Measurements from ENCODE around the gene ADAP1. TPM values are rescaled to one million over a fixed set of nuclear protein-coding genes. Genes with fewer than 3 reads are reported as not detected.
A peak's percentile ranks its signal among the peaks of the same experiment; 100 is the strongest.

ADAP1 gene
- total RNA-seq, 1 experiment from 2014 or later: 77.6 TPM

GRCh38 chr7:901388-902154 lies 52.9 kb downstream of the ADAP1 start:
- BruUV-seq (replicated peaks): no TSS peak
- H3K27me3 Mint-ChIP-seq (ENCODE audit: insufficient read depth, unreplicated experiment): no peaks in the 10 kb centered on the region
- POLR2A ChIA-PET: interaction anchor here (0.6 kb wide), 1 partner anchor 56 kb away, joined by 4 read pairs; no protein-coding TSS in a partner anchor
- Histone ChIP-seq H3K36me3 (ENCODE audit: control insufficient read depth, insufficient read depth, low read length) (no peaks in the 10 kb centered on the region; the same call in 1 of the 2 replicates), H3K4me3 (ENCODE audit: low read depth, low read length) (no peak overlapping the region), H3K4me1 (no peaks in the 10 kb centered on the region), H3K9me3 (no peaks in the 10 kb centered on the region), H3K27me3 (replicated peaks; ENCODE audit: control insufficient read depth, insufficient read depth, low read length) (no peaks in the 10 kb centered on the region)
- H3K9me3 Mint-ChIP-seq (ENCODE audit: unreplicated experiment): no peaks in the 10 kb centered on the region
- intact Hi-C loops (cut with micrococcal nuclease; ENCODE audit: unreplicated experiment): no loop called here
- peak; percentile 73 to 85 for DNase-seq
- H3K27ac Mint-ChIP-seq (ENCODE audit: unreplicated experiment): no peak overlapping the region
- H3K4me1 Mint-ChIP-seq (ENCODE audit: low read depth, unreplicated experiment): no peaks in the 10 kb centered on the region
- no peak for TF ChIP-seq CTCF (IDR thresholded peaks at IDR 0.05; ENCODE audit: insufficient read depth in 1 of 2, low read depth in 1 of 2, low read length in 1 of 2, severe bottlenecking in 1 of 2, unreplicated experiment in 1 of 2)
- H3K36me3 Mint-ChIP-seq (ENCODE audit: insufficient read depth, unreplicated experiment): peaks cover 57% of the 10 kb centered on the region
- CTCF ChIA-PET: interaction anchor here (0.5 to 0.6 kb wide), 2 partner anchors 28 to 628 kb away, joined by 3 to 4 read pairs; no protein-coding TSS in a partner anchor
- H3K4me3 Mint-ChIP-seq (ENCODE audit: unreplicated experiment): no peak overlapping the region

- Mint-ChIP-seq H3K4me1 (ENCODE audit: low read depth, unreplicated experiment) (no peaks in the 10 kb centered on the region), H3K9me3 (ENCODE audit: unreplicated experiment) (no peaks in the 10 kb centered on the region), H3K36me3 (ENCODE audit: insufficient read depth, unreplicated experiment) (peaks cover 62% of the 10 kb centered on the region), H3K27me3 (ENCODE audit: insufficient read depth, unreplicated experiment) (no peaks in the 10 kb centered on the region), H3K4me3 (ENCODE audit: unreplicated experiment) (no peak overlapping the region), H3K27ac (ENCODE audit: unreplicated experiment) (no peak overlapping the region)
- BruUV-seq (replicated peaks): no TSS peak
- no peak for DNase-seq
- no peaks in the 10 kb centered on the region for H3K27me3 ChIP-seq (replicated peaks; ENCODE audit: control insufficient read depth, insufficient read depth, low read length)
- no peaks in the 10 kb centered on the region; the same call in 1 of the 2 replicates for H3K36me3 ChIP-seq (ENCODE audit: control insufficient read depth, insufficient read depth, low read length)
- no peaks in the 10 kb centered on the region for H3K4me1 ChIP-seq
- no peak for TF ChIP-seq CTCF (IDR thresholded peaks at IDR 0.05; ENCODE audit: insufficient read depth in 1 of 2, low read depth in 1 of 2, low read length in 1 of 2, severe bottlenecking in 1 of 2, unreplicated experiment in 1 of 2)
- intact Hi-C loops (cut with micrococcal nuclease; ENCODE audit: unreplicated experiment): no loop called here
- H3K9me3 ChIP-seq: no peaks in the 10 kb centered on the region
- POLR2A ChIA-PET: no interaction called here
- CTCF ChIA-PET: no interaction called here
- H3K4me3 ChIP-seq (ENCODE audit: low read depth, low read length): no peak overlapping the region
Measured at GRCh38 chr7:901041-901387, 53.5 kb downstream of the ADAP1 start.

- H3K36me3 ChIP-seq (ENCODE audit: control insufficient read depth, insufficient read depth, low read length): no peaks in the 10 kb centered on the region; the same call in 1 of the 2 replicates
- ChIA-PET POLR2A (interaction anchor here (0.6 kb wide), 1 partner anchor 636 kb away, joined by 5 read pairs; no protein-coding TSS in a partner anchor), CTCF (interaction anchor here (0.6 kb wide), 1 partner anchor 669 kb away, joined by 3 read pairs; no protein-coding TSS in a partner anchor)
- Mint-ChIP-seq H3K27me3 (ENCODE audit: insufficient read depth, unreplicated experiment) (no peaks in the 10 kb centered on the region), H3K4me3 (ENCODE audit: unreplicated experiment) (no peak overlapping the region), H3K9me3 (ENCODE audit: unreplicated experiment) (no peaks in the 10 kb centered on the region), H3K36me3 (ENCODE audit: insufficient read depth, unreplicated experiment) (peaks cover 68% of the 10 kb centered on the region), H3K4me1 (ENCODE audit: low read depth, unreplicated experiment) (no peaks in the 10 kb centered on the region), H3K27ac (ENCODE audit: unreplicated experiment) (peak overlapping the region; percentile 69)
- H3K4me1 ChIP-seq: no peaks in the 10 kb centered on the region
- no peak for DNase-seq
- no peak for TF ChIP-seq CTCF (IDR thresholded peaks at IDR 0.05; ENCODE audit: insufficient read depth in 1 of 2, low read depth in 1 of 2, low read length in 1 of 2, severe bottlenecking in 1 of 2, unreplicated experiment in 1 of 2)
- intact Hi-C loops (cut with micrococcal nuclease; ENCODE audit: unreplicated experiment): no loop called here
- no peak overlapping the region for H3K4me3 ChIP-seq (ENCODE audit: low read depth, low read length)
- no TSS peak for BruUV-seq (replicated peaks)
- no peaks in the 10 kb centered on the region for H3K27me3 ChIP-seq (replicated peaks; ENCODE audit: control insufficient read depth, insufficient read depth, low read length)
- H3K9me3 ChIP-seq: no peaks in the 10 kb centered on the region
Measured at GRCh38 chr7:900331-901040, 54.0 kb downstream of the ADAP1 start.

Data from Caco-2 (cell line).